ENCODE results near the gene CENPP. TPM values are rescaled to one million over a fixed set of nuclear protein-coding genes. Genes with fewer than 3 reads are reported as not detected.
A peak's percentile ranks its signal among the peaks of the same experiment; 100 is the strongest.

Gene CENPP
- polyA plus RNA-seq, result 1 to 10 TPM; 4.5 to 9.7 (median 4.7) TPM

- peak within 1 kb of the TSS; percentile 96 to 100 (median 99) for H3K4me3 Mint-ChIP-seq
- H3K9me3 Mint-ChIP-seq, result no peaks in the 10 kb centered on the region
- peaks cover 29 to 34% of the 10 kb centered on the region in 2 donors for H3K4me1 Mint-ChIP-seq
- peak; percentile 88 to 91 (median 90) for DNase-seq
- H3K27ac Mint-ChIP-seq, result peak within 1 kb of the TSS; percentile 98 to 100 (median 100)
- H3K36me3 Mint-ChIP-seq, result peaks cover 3 to 8% (median 6%) of the 10 kb centered on the region in 3 donors
- peaks cover 4 to 7% (median 7%) of the 10 kb centered on the region in 3 donors for H3K27me3 Mint-ChIP-seq (ENCODE audit: low read depth in 3 of 3)
Measured at GRCh38 chr9:92325269-92325990, at the start of gene CENPP, which contains the start of gene NOL8. Gene CENPP (plus strand): TSS chr9:92325953. Gene NOL8 (minus strand): TSS chr9:92325350. CDS start chr9:92324161, 1,189 bp downstream.

GRCh38 chr9:92276331-92277032 is 49.3 kb upstream of the CENPP start:
- Mint-ChIP-seq H3K27me3 (ENCODE audit: low read depth in 3 of 3) (peaks cover 0 to 1% (median 0%) of the 10 kb centered on the region in 3 donors), H3K9me3 (no peaks in the 10 kb centered on the region), H3K36me3 (peaks cover 44 to 47% (median 45%) of the 10 kb centered on the region in 3 donors), H3K4me3 (peak overlapping the region; percentile 13 to 66 (median 61)), H3K27ac (peak overlapping the region; percentile 32 to 91 (median 82)), H3K4me1 (peaks cover 16 to 29% of the 10 kb centered on the region in 2 donors)
- no peak for DNase-seq

GRCh38 chr9:92278110-92278509 is 47.6 kb upstream of the CENPP start:
- Mint-ChIP-seq H3K36me3 (peaks cover 39 to 46% (median 43%) of the 10 kb centered on the region in 3 donors), H3K4me3 (no peak overlapping the region), H3K4me1 (peaks cover 16 to 29% of the 10 kb centered on the region in 2 donors), H3K27ac (peak overlapping the region in 1 of 6 donors; percentile 43), H3K9me3 (no peaks in the 10 kb centered on the region), H3K27me3 (ENCODE audit: low read depth in 3 of 3) (peaks cover 0 to 1% (median 0%) of the 10 kb centered on the region in 3 donors)
- DNase-seq, result no peak

GRCh38 chr9:92279302-92279701 is 46.5 kb upstream of the CENPP start:
- DNase-seq, result no peak
- Mint-ChIP-seq H3K27ac (no peak overlapping the region), H3K9me3 (no peaks in the 10 kb centered on the region), H3K36me3 (peaks cover 33 to 42% (median 40%) of the 10 kb centered on the region in 3 donors), H3K27me3 (ENCODE audit: low read depth in 3 of 3) (peaks cover 0 to 1% (median 0%) of the 10 kb centered on the region in 3 donors), H3K4me1 (peaks cover 16 to 29% of the 10 kb centered on the region in 2 donors), H3K4me3 (no peak overlapping the region)

- no peak for DNase-seq
- Mint-ChIP-seq H3K27ac (peak overlapping the region in 1 of 6 donors; percentile 12), H3K27me3 (ENCODE audit: low read depth in 3 of 3) (peaks cover 8% of the 10 kb centered on the region in 3 donors), H3K4me3 (no peak overlapping the region), H3K36me3 (peaks cover 0 to 28% (median 15%) of the 10 kb centered on the region in 3 donors), H3K9me3 (no peaks in the 10 kb centered on the region), H3K4me1 (peaks cover 31 to 55% of the 10 kb centered on the region in 2 donors)
Measured at GRCh38 chr9:92289708-92290390, 35.9 kb upstream of the CENPP start.

- peak overlapping the region in 2 of 6 donors; percentile 18 to 26 for H3K27ac Mint-ChIP-seq
- H3K4me1 Mint-ChIP-seq, result peaks cover 31 to 62% of the 10 kb centered on the region in 2 donors
- no peaks in the 10 kb centered on the region for H3K9me3 Mint-ChIP-seq
- no peak for DNase-seq
- H3K4me3 Mint-ChIP-seq, result peak overlapping the region in 3 of 5 donors; percentile 0 to 28 (median 19)
- H3K36me3 Mint-ChIP-seq, result peaks cover 0 to 19% (median 12%) of the 10 kb centered on the region in 3 donors
- peaks cover 8 to 11% (median 10%) of the 10 kb centered on the region in 3 donors for H3K27me3 Mint-ChIP-seq (ENCODE audit: low read depth in 3 of 3)
Measured at GRCh38 chr9:92290785-92291429, 34.8 kb upstream of the CENPP start.

GRCh38 chr9:92291577-92291976 is 34.2 kb upstream of the CENPP start:
- Mint-ChIP-seq H3K27me3 (ENCODE audit: low read depth in 3 of 3) (peaks cover 8 to 11% (median 10%) of the 10 kb centered on the region in 3 donors), H3K27ac (no peak overlapping the region), H3K9me3 (no peaks in the 10 kb centered on the region), H3K4me1 (peaks cover 31 to 62% of the 10 kb centered on the region in 2 donors), H3K4me3 (no peak overlapping the region), H3K36me3 (peaks cover 0 to 19% (median 12%) of the 10 kb centered on the region in 3 donors)
- no peak for DNase-seq

- Mint-ChIP-seq H3K27ac (peak overlapping the region; percentile 70 to 98 (median 97)), H3K9me3 (no peaks in the 10 kb centered on the region), H3K4me3 (peak overlapping the region; percentile 97 to 99 (median 98)), H3K27me3 (ENCODE audit: low read depth in 3 of 3) (peaks cover 8 to 11% (median 10%) of the 10 kb centered on the region in 3 donors), H3K4me1 (peaks cover 35 to 64% of the 10 kb centered on the region in 2 donors), H3K36me3 (peaks cover 0 to 25% (median 17%) of the 10 kb centered on the region in 3 donors)
- no peak for DNase-seq
Measured at GRCh38 chr9:92292338-92293074, 33.2 kb upstream of the CENPP start.

- Mint-ChIP-seq H3K27me3 (ENCODE audit: low read depth in 3 of 3) (peaks cover 8 to 11% (median 10%) of the 10 kb centered on the region in 3 donors), H3K4me1 (peaks cover 38 to 69% of the 10 kb centered on the region in 2 donors), H3K9me3 (no peaks in the 10 kb centered on the region), H3K27ac (peak overlapping the region; percentile 70 to 98 (median 97)), H3K4me3 (peak overlapping the region; percentile 97 to 99 (median 98)), H3K36me3 (peaks cover 0 to 25% (median 17%) of the 10 kb centered on the region in 3 donors)
- DNase-seq, result no peak
Measured at GRCh38 chr9:92293075-92293354, 32.7 kb upstream of the CENPP start.

GRCh38 chr9:92293452-92294296 is 32.1 kb upstream of the CENPP start, which contains the start of gene IARS1:
Gene IARS1 (minus strand): TSS chr9:92293697. CDS start chr9:92289419, 4,278 bp downstream.
- Mint-ChIP-seq H3K9me3 (no peaks in the 10 kb centered on the region), H3K27ac (peak within 1 kb of the TSS; percentile 95 to 98 (median 97)), H3K27me3 (ENCODE audit: low read depth in 3 of 3) (peaks cover 8 to 11% (median 10%) of the 10 kb centered on the region in 3 donors), H3K36me3 (peaks cover 3 to 23% (median 13%) of the 10 kb centered on the region in 3 donors), H3K4me1 (peaks cover 38 to 71% of the 10 kb centered on the region in 2 donors), H3K4me3 (peak within 1 kb of the TSS; percentile 97 to 99 (median 98))
- DNase-seq, result peak; percentile 99

- peaks cover 9 to 29% (median 18%) of the 10 kb centered on the region in 3 donors for H3K36me3 Mint-ChIP-seq
- no peaks in the 10 kb centered on the region for H3K9me3 Mint-ChIP-seq
- DNase-seq, result no peak
- H3K27ac Mint-ChIP-seq, result peak overlapping the region; percentile 95 to 98 (median 97)
- peak overlapping the region; percentile 97 to 99 (median 98) for H3K4me3 Mint-ChIP-seq
- H3K4me1 Mint-ChIP-seq, result peaks cover 38 to 71% of the 10 kb centered on the region in 2 donors
- H3K27me3 Mint-ChIP-seq (ENCODE audit: low read depth in 3 of 3), result peaks cover 8 to 11% (median 10%) of the 10 kb centered on the region in 3 donors
Measured at GRCh38 chr9:92294297-92294676, 31.5 kb upstream of the CENPP start.

Data from immature natural killer cell (primary cell).